HepG2 (cell line): Measurements from ENCODE around the gene C11orf86. TPM values are rescaled to one million over a fixed set of nuclear protein-coding genes. Genes with fewer than 3 reads are reported as not detected.
A peak's percentile ranks its signal among the peaks of the same experiment; 100 is the strongest.

Experiments used
- ATAC-seq: fragments of 200-7000 bp; cut with Tn5 transposase; 3 replicates; pipeline ENCODE4 v1.9.1; 2020; ENCODE audit warnings: mild to moderate bottlenecking, moderate library complexity
- BruUV-seq: library from RNA; stranded (reverse); fragments of 400-500 nt; replicated peaks from 2 replicates; lab custom pipeline; 2021; lab: Mats Ljungman, UMichigan
- CTCF ChIA-PET: fragments of 300-600 bp; formaldehyde crosslinking; extraction: SDS; loops from one replicate; lab custom pipeline; 2021; ENCODE audit warnings: low total read pairs, inconsistent platforms, low intra/inter-chr PET ratio; lab: Yijun Ruan, JAX
- POLR2A ChIA-PET: fragments of 350-600 bp; sonication (Branson Sonifier 250); formaldehyde crosslinking; loops from one replicate; lab custom pipeline; 2020; ENCODE audit warnings: antibody characterized with exemption, inconsistent platforms; lab: Yijun Ruan, JAX
- DNase-seq: peaks from one replicate; pipeline ENCODE4 v3.0.0-alpha.2; 2015; ENCODE audit warnings: low spot score
- FAIRE-seq: peaks from 3 replicates; lab custom pipeline; 2011; peaks lifted over from hg19 to GRCh38; lab: Jason Lieb, UNC
- H2AFZ ChIP-seq: one replicate; pipeline ENCODE4 v1.6.1; 2011; ENCODE audit warnings: low read length, inconsistent platforms
- H3K27ac ChIP-seq: fragments of 300-600 bp; 3 replicates; pipeline ENCODE4 v1.8.0; 2011; ENCODE audit warnings: mixed run types, mild to moderate bottlenecking, mixed read lengths, low read length, inconsistent platforms; ENCODE audit not compliant: insufficient read depth; ENCODE audit errors: extremely low read length
- H3K27me3 ChIP-seq, 2 experiments: fragments of 200-600 bp in 1 of 2; 2 replicates in 1 of 2; 3 replicates in 1 of 2; pipeline versions ENCODE4 v1.6.0 to v1.8.0; 2011; ENCODE audit warnings: low read length in 2 of 2, mild to moderate bottlenecking in 2 of 2, moderate library complexity in 2 of 2, inconsistent platforms in 1 of 2; ENCODE audit not compliant: insufficient read depth in 2 of 2, control insufficient read depth in 1 of 2
- H3K36me3 ChIP-seq, 2 experiments: fragments of 200-600 bp in 1 of 2; replicated peaks in 1 of 2; 2 replicates in 1 of 2; 3 replicates in 1 of 2; pipeline versions ENCODE4 v1.5.1 to v1.8.0; 2011; ENCODE audit warnings: low read length in 2 of 2, inconsistent platforms in 1 of 2; ENCODE audit not compliant: insufficient read depth in 2 of 2, control insufficient read depth in 1 of 2
- H3K4me1 ChIP-seq: 2 replicates; pipeline ENCODE4 v1.5.1; 2012; ENCODE audit warnings: low read length, inconsistent platforms; ENCODE audit not compliant: insufficient read depth
- H3K4me2 ChIP-seq: 2 replicates; pipeline ENCODE4 v1.6.0; 2011; ENCODE audit warnings: low read depth, low read length, inconsistent platforms
- H3K4me3 ChIP-seq, 3 experiments: fragments of 200-600 bp in 1 of 3; sonication (generic), shearing (Covaris generic) in 1 of 3; replicated peaks in 1 of 3; 2 replicates each; pipeline ENCODE4 v1.5.1; 2011 to 2016; ENCODE audit warnings: low read length in 3 of 3, inconsistent platforms in 2 of 3, low read depth in 2 of 3, mild to moderate bottlenecking in 2 of 3, control low read depth in 1 of 3, mixed read lengths in 1 of 3; ENCODE audit not compliant: insufficient read depth in 1 of 3
- H3K79me2 ChIP-seq: one replicate; pipeline ENCODE4 v1.6.1; 2011; ENCODE audit warnings: low read length, inconsistent platforms; ENCODE audit not compliant: insufficient read depth
- H3K9ac ChIP-seq: 2 replicates; pipeline ENCODE4 v1.6.0; 2011; ENCODE audit warnings: mild to moderate bottlenecking, low read depth, low read length, inconsistent platforms; ENCODE audit not compliant: insufficient read depth
- H3K9me3 ChIP-seq: 2 replicates; pipeline ENCODE4 v1.5.1; 2012; ENCODE audit warnings: mild to moderate bottlenecking, low read length
- H4K20me1 ChIP-seq: 2 replicates; pipeline ENCODE4 v1.6.0; 2011; ENCODE audit warnings: inconsistent platforms, mild to moderate bottlenecking, low read length, moderate library complexity; ENCODE audit not compliant: insufficient read depth
- ATF1 ChIP-seq: IDR thresholded peaks from 2 replicates; pipeline ENCODE4 v1.6.1; 2016; ENCODE audit warnings: mild to moderate bottlenecking, control low read depth
- DNMT1 ChIP-seq: sonication (generic); formaldehyde crosslinking; IDR thresholded peaks from 2 replicates; pipeline ENCODE4 v1.5.1; 2020; ENCODE audit warnings: mild to moderate bottlenecking, missing genetic modification reagents
- SOX13 ChIP-seq, 3 experiments: fragments of 450-650 bp in 1 of 3; sonication (generic) in 1 of 3; formaldehyde crosslinking in 1 of 3; IDR thresholded peaks in 2 of 3; conservative IDR thresholded peaks in 1 of 3; 2 replicates each; pipeline versions ENCODE4 v1.5.0 to v1.6.1; 2016 to 2020; ENCODE audit warnings: antibody characterized with exemption in 1 of 3, mild to moderate bottlenecking in 1 of 3, missing compliant biosample characterization in 1 of 3, missing genetic modification reagents in 1 of 3, moderate library complexity in 1 of 3
- SOX5 ChIP-seq: IDR thresholded peaks from 2 replicates; pipeline ENCODE4 v1.6.1; 2016; ENCODE audit warnings: borderline replicate concordance
- TOE1 ChIP-seq: sonication (generic); formaldehyde crosslinking; IDR thresholded peaks from 2 replicates; pipeline ENCODE4 v1.4.0; 2020; ENCODE audit warnings: mild to moderate bottlenecking, missing genetic modification reagents
- ZNF317 ChIP-seq: sonication (generic); formaldehyde crosslinking; IDR thresholded peaks from 2 replicates; pipeline ENCODE4 v1.5.0; 2020; ENCODE audit warnings: mild to moderate bottlenecking, missing genetic modification reagents
- ZNF709 ChIP-seq: sonication (generic); formaldehyde crosslinking; IDR thresholded peaks from 2 replicates; pipeline ENCODE4 v1.5.0; 2020; ENCODE audit warnings: mild to moderate bottlenecking, missing genetic modification reagents
- ZNF768 ChIP-seq: sonication (generic); formaldehyde crosslinking; IDR thresholded peaks from 2 replicates; pipeline ENCODE4 v1.4.0; 2020; ENCODE audit warnings: missing genetic modification reagents
- ZNF891 ChIP-seq: sonication (generic); formaldehyde crosslinking; IDR thresholded peaks from 2 replicates; pipeline ENCODE4 v1.5.0; 2020; ENCODE audit warnings: mild to moderate bottlenecking, missing genetic modification reagents
- WGBS: methylation state at CpG from one replicate; pipeline ENCODE4 v1.1.6; 2017; ENCODE audit warnings: low lambda C conversion rate; 5-methylcytosine and 5-hydroxymethylcytosine counted together
- in situ Hi-C: cut with HindIII; loops from 2 replicates; pipeline ENCODE4 v1.10.0; 2017; ENCODE audit warnings: low pct_unique_long_range_greater_than_20kb; ENCODE audit not compliant: extremely low pct_ligation_motif_present
- intact Hi-C: fragments of 100-400 bp; cut with micrococcal nuclease; formaldehyde crosslinking; loops from one replicate; pipeline ENCODE4 v1.10.0; 2022; ENCODE audit not compliant: unreplicated experiment
- polyA plus RNA-seq, 8 experiments: library from polyadenylated mRNA; depleted of rRNA in 3 of 8; stranded (reverse) in 7 of 8; unstranded in 1 of 8; fragments of >200 nt; fragmentation: Illumina TruSeq in 4 of 8; extraction: Trizol in 4 of 8; gene quantifications; 2 replicates each; pipeline versions ENCODE4 v1.2.1 to v1.2.3, GENCODE V29; 2011 to 2016; ENCODE audit warnings: low read depth in 4 of 8, missing spikeins in 1 of 8, mixed read lengths in 1 of 8; ENCODE audit not compliant: insufficient read depth in 1 of 8
- total RNA-seq, 5 experiments: library from RNA; depleted of rRNA; stranded (reverse); fragments of >200 nt; fragmentation: Illumina TruSeq; extraction: Trizol; gene quantifications; 2 replicates each; pipeline ENCODE4 v1.2.3, GENCODE V29; 2016; ENCODE audit warnings: low read depth in 1 of 5

C11orf86 gene
- total and polyA plus RNA-seq, 2 of the 13 experiments (the other 11 are each of a cell fraction or from before 2014, with no cell fraction given): 0.11 to 0.18 TPM

- POLR2A ChIA-PET: interaction anchor here (1.0 to 1.2 kb wide), 2 partner anchors 13 to 21 kb away, joined by 3 read pairs; partner anchors contain the start of gene PC
- Histone ChIP-seq H3K9ac (no peak overlapping the region), H3K36me3 (no peaks in the 10 kb centered on the region; a peak in 1 of 5 replicates), H3K4me1 (peaks cover 25% of the 10 kb centered on the region), H3K9me3 (no peaks in the 10 kb centered on the region), H2AFZ (no peak overlapping the region), H3K4me2 (no peak overlapping the region), H4K20me1 (no peaks in the 10 kb centered on the region), H3K4me3 (no peak overlapping the region)
- FAIRE-seq (no peak), DNase-seq (no peak)
- intact Hi-C loops: no loop called here
- in situ Hi-C loops: no loop called here
- CTCF ChIA-PET: no interaction called here
- TF ChIP-seq ZNF317 (0 out of 2 replicates have a peak, but pooled peaks have one; percentile 40), ZNF709 (peak; percentile 97), ZNF768 (CRISPR knock-in tag) (no peak)
- TF ChIP-seq, all 625 proteins: peak for 2
- WGBS: 96% methylated on average over 1 of the region's 1 CpG
- no peaks in the 10 kb centered on the region for H3K27me3 ChIP-seq
- no TSS peak for BruUV-seq
- no peak overlapping the region for H3K27ac ChIP-seq
- ATAC-seq: no peak
- no peaks in the 10 kb centered on the region for H3K79me2 ChIP-seq
These were observed 37.8 kb upstream of the C11orf86 start for GRCh38 chr11:66937193-66937733.

GRCh38 chr11:66938582-66939135 lies 36.4 kb upstream of the C11orf86 start:
- Histone ChIP-seq H3K4me3 (no peak overlapping the region), H3K36me3 (peaks cover 0 to 2% of the 10 kb centered on the region in 2 experiments; a peak in 2 of 5 replicates), H3K9me3 (no peaks in the 10 kb centered on the region), H3K4me1 (peaks cover 19% of the 10 kb centered on the region), H2AFZ (no peak overlapping the region), H4K20me1 (no peaks in the 10 kb centered on the region), H3K27me3 (no peaks in the 10 kb centered on the region), H3K27ac (no peak overlapping the region), H3K9ac (no peak overlapping the region), H3K79me2 (no peaks in the 10 kb centered on the region), H3K4me2 (no peak overlapping the region)
- in situ Hi-C loops: no loop called here
- TF ChIP-seq ATF1 (CRISPR knock-in tag) (no peak), DNMT1 (no peak), SOX5 (no peak), TOE1 (CRISPR knock-in tag) (no peak), ZNF891 (CRISPR knock-in tag) (no peak), SOX13 (IDR thresholded peaks at IDR 0.05) (no peak), SOX13 (CRISPR knock-in tag; conservative IDR thresholded peaks at IDR 0.05 in 1 of 2, IDR thresholded peaks at IDR 0.05 in 1 of 2) (no peak)
- ChIA-PET CTCF (no interaction called here), POLR2A (no interaction called here)
- DNase-seq: no peak
- 97% methylated on average over 5 of the region's 5 CpGs for WGBS
- BruUV-seq: no TSS peak
- no peak for FAIRE-seq
- intact Hi-C loops: no loop called here
- ATAC-seq: no peak
